ENCODE results near the gene SLC25A51.
"Not testable (repeated sequence)": the region's sequence is repeated elsewhere in the genome, so short reads cannot be mapped to it uniquely, and the experiment has no call there.

DNA sequence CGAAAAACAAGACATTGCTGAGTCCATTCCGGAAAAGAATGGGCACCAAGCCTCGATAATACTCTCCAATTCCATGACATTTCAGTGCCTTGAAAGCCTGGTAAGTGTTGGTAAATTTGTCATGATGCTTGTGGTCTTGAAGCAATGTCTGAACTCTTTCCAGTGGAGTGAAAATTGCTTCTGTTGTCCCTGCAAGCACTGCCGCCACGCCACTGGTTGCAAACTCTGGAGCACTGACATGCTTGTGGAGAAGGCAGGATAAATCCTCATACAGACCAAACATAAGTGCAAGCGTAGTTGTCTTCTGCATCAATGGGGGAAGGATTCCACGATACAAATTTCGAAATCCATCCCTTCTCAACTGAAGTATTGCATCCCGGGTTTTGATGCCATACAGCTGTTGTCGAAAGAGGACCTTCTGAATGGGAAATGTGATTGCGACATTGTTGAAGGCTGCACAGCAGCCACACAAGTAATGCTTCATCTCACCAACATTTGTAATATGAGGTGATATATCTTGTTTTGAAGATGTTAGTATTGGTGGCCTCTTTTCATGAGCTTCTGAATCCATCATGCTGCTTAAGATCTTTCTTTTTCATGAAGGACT lies 15.8 kb downstream of the SLC25A51 start:
- TF ChIP-seq FOXM1 (IDR thresholded peaks at IDR 0.05; ENCODE audit: borderline replicate concordance, low read depth); YY1 (IDR thresholded peaks at IDR 0.05; ENCODE audit: low read depth); RAD21 (IDR thresholded peaks at IDR 0.05; ENCODE audit: low read depth): not testable (repeated sequence)
- TF ChIP-seq, protein P1, sequence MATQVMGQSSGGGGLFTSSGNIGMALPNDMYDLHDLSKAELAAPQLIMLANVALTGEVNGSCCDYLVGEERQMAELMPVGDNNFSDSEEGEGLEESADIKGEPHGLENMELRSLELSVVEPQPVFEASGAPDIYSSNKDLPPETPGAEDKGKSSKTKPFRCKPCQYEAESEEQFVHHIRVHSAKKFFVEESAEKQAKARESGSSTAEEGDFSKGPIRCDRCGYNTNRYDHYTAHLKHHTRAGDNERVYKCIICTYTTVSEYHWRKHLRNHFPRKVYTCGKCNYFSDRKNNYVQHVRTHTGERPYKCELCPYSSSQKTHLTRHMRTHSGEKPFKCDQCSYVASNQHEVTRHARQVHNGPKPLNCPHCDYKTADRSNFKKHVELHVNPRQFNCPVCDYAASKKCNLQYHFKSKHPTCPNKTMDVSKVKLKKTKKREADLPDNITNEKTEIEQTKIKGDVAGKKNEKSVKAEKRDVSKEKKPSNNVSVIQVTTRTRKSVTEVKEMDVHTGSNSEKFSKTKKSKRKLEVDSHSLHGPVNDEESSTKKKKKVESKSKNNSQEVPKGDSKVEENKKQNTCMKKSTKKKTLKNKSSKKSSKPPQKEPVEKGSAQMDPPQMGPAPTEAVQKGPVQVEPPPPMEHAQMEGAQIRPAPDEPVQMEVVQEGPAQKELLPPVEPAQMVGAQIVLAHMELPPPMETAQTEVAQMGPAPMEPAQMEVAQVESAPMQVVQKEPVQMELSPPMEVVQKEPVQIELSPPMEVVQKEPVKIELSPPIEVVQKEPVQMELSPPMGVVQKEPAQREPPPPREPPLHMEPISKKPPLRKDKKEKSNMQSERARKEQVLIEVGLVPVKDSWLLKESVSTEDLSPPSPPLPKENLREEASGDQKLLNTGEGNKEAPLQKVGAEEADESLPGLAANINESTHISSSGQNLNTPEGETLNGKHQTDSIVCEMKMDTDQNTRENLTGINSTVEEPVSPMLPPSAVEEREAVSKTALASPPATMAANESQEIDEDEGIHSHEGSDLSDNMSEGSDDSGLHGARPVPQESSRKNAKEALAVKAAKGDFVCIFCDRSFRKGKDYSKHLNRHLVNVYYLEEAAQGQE (IDR thresholded peaks at IDR 0.05; ENCODE audit: low read depth): not testable (repeated sequence)
